ENCODE data around the gene NOP53. TPM values are rescaled to one million over a fixed set of nuclear protein-coding genes. Genes with fewer than 3 reads are reported as not detected.

Gene NOP53
- total RNA-seq, 4 donors from 2014 or later, result 329 to 412 (median 356) TPM

DNA sequence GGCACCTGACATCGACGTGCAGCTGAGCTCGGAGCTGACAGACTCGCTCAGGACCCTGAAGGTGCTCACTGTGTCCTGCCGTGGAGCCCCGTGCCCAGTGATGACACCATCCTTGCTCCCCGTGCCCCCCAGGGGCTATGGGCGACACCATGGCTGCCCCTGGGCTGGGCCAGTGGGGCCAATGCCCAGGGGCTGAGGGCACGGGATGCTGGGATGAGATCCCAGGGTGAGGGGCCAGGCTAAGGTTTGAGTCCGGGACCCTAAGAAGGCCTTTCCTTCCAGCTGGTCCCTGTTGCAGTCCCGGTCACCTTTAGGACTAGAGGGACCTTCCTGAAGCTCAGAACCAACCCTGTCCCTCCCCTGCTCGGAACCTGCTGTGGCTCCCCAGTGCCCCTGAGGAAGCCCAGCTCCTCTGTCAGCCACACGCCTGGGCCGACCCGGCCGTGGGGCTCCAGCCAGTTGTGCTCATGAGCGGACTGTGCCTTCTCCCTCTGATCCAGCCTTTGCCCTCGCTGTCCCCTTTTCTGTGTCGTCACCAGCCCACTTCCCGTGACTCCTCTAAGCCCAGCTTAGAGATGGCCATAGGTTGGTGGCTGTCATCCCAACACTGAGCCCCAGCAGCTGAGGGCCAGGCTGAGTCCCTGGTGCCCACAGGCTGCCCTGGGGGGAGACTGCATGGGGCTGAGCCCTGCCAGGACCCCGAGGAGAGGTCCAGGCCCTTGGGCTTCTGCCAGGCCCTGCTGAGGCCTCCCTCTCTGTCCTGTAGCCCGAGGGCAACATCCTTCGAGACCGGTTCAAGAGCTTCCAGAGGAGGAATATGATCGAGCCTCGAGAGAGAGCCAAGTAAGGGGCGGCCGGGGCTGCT is 10.6 kb downstream of the NOP53 start:
- peaks cover 86% of the 10 kb centered on the region for H3K36me3 ChIP-seq
- WGBS, result 92% methylated on average over 20 of the region's 28 CpGs

GRCh38 chr19:47756627-47756929 is 11.2 kb downstream of the NOP53 start:
- no peaks in the 10 kb centered on the region for H3K4me1 ChIP-seq
- WGBS, result 94% methylated on average over 10 of the region's 12 CpGs
- peaks cover 80% of the 10 kb centered on the region for H3K36me3 ChIP-seq
- H3K27me3 ChIP-seq, result no peaks in the 10 kb centered on the region
- no peak overlapping the region for H3K4me3 ChIP-seq
- H3K27ac ChIP-seq, result no peak overlapping the region
- no peaks in the 10 kb centered on the region for H3K9me3 ChIP-seq
- no peak for DNase-seq (ENCODE audit: low spot score in 2 of 2)
- TF ChIP-seq EP300 (IDR thresholded peaks at IDR 0.05) (no peak), POLR2A (IDR thresholded peaks at IDR 0.05) (no peak), POLR2AphosphoS5 (IDR thresholded peaks at IDR 0.05) (no peak), CTCF (IDR thresholded peaks at IDR 0.05) (no peak)

More for the DNA sequence above, 10.6 kb downstream of the NOP53 start:
- TF ChIP-seq EP300 (IDR thresholded peaks at IDR 0.05) (no peak), CTCF (IDR thresholded peaks at IDR 0.05) (no peak), POLR2A (IDR thresholded peaks at IDR 0.05) (no peak), POLR2AphosphoS5 (IDR thresholded peaks at IDR 0.05) (no peak)
- no peak overlapping the region for H3K27ac ChIP-seq
- DNase-seq (ENCODE audit: low spot score in 2 of 2), result peak in 1 of 2 donors; percentile 63
- no peaks in the 10 kb centered on the region for H3K27me3 ChIP-seq
- H3K4me3 ChIP-seq, result no peak overlapping the region
- H3K9me3 ChIP-seq, result no peaks in the 10 kb centered on the region
- H3K4me1 ChIP-seq, result no peaks in the 10 kb centered on the region

GRCh38 chr19:47756953-47757608 is 11.7 kb downstream of the NOP53 start:
- WGBS, result 91% methylated on average over 10 of the region's 22 CpGs
- no peaks in the 10 kb centered on the region for H3K4me1 ChIP-seq
- no peak overlapping the region for H3K4me3 ChIP-seq
- TF ChIP-seq POLR2AphosphoS5 (IDR thresholded peaks at IDR 0.05) (no peak), EP300 (IDR thresholded peaks at IDR 0.05) (no peak), CTCF (IDR thresholded peaks at IDR 0.05) (no peak), POLR2A (IDR thresholded peaks at IDR 0.05) (no peak)
- DNase-seq (ENCODE audit: low spot score in 2 of 2), result no peak
- H3K27ac ChIP-seq, result no peak overlapping the region
- H3K27me3 ChIP-seq, result no peaks in the 10 kb centered on the region
- no peaks in the 10 kb centered on the region for H3K9me3 ChIP-seq
- peaks cover 76% of the 10 kb centered on the region for H3K36me3 ChIP-seq

GRCh38 chr19:47757617-47758442 is 12.5 kb downstream of the NOP53 start:
- 78% methylated on average over 14 of the region's 14 CpGs for WGBS
- Histone ChIP-seq H3K27ac (no peak overlapping the region), H3K36me3 (peaks cover 68% of the 10 kb centered on the region), H3K27me3 (no peaks in the 10 kb centered on the region), H3K4me1 (no peaks in the 10 kb centered on the region), H3K9me3 (no peaks in the 10 kb centered on the region), H3K4me3 (no peak overlapping the region)
- TF ChIP-seq POLR2A (IDR thresholded peaks at IDR 0.05) (no peak), CTCF (IDR thresholded peaks at IDR 0.05) (no peak), EP300 (IDR thresholded peaks at IDR 0.05) (no peak), POLR2AphosphoS5 (IDR thresholded peaks at IDR 0.05) (no peak)
- DNase-seq (ENCODE audit: low spot score in 2 of 2), result no peak

- TF ChIP-seq EP300 (IDR thresholded peaks at IDR 0.05) (no peak), POLR2AphosphoS5 (IDR thresholded peaks at IDR 0.05) (no peak), POLR2A (IDR thresholded peaks at IDR 0.05) (no peak), CTCF (IDR thresholded peaks at IDR 0.05) (no peak)
- WGBS, result 84% methylated on average over 5 of the region's 5 CpGs
- no peak for DNase-seq (ENCODE audit: low spot score in 2 of 2)
- Histone ChIP-seq H3K4me3 (no peak overlapping the region), H3K4me1 (no peaks in the 10 kb centered on the region), H3K36me3 (peaks cover 62% of the 10 kb centered on the region), H3K27ac (no peak overlapping the region), H3K27me3 (no peaks in the 10 kb centered on the region), H3K9me3 (no peaks in the 10 kb centered on the region)
Measured at GRCh38 chr19:47758443-47758804, 13.1 kb downstream of the NOP53 start.
